NCI-H748 treated with DMSO at 0.1 percent for 48 hours (cell line): ENCODE data around the gene NCK2.

Experiments
- DNase-seq: peaks from one replicate; lab custom pipeline; 2025; lab: John Stamatoyannopoulos, UW

NCK2 gene

DNA sequence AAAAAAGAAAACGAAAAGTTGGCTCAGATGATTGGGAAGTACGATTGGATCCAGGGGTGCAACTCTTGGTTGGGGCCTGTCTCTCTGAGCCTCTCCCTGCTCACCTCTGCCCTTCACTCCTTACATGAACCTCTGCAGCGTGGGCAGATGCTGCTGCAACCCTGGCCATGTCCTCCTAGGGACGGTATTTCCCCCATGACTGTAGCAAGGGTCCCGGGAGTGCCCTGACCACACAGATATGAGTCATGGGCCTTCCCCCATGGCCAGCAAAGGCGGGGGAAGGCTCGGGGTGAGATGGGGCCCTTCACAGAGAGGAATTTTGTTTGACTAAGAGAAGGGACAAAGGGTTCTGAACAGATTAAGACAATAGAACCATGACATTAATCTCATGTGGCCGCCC, 129.0 kb downstream of the NCK2 start:
- no peak for DNase-seq

DNA sequence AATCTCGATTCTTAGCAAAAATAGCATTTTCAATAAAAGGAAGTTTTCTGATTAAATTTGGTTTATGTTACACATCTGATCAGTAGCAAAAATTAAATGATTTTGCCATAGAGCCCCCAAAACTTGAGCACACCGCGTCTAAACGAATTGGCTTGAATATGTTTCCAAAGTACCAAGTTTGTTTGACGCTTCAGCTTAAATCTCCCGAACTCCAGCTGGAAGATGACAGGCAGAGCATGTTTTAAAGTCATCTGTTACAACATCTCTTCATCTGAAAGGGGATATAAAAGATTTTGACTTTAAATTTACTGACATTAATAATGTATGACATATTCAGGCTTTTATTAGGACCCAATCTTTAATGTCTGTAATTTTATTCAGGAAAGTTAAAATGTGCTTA, 129.8 kb downstream of the NCK2 start:
- DNase-seq = no peak

DNA sequence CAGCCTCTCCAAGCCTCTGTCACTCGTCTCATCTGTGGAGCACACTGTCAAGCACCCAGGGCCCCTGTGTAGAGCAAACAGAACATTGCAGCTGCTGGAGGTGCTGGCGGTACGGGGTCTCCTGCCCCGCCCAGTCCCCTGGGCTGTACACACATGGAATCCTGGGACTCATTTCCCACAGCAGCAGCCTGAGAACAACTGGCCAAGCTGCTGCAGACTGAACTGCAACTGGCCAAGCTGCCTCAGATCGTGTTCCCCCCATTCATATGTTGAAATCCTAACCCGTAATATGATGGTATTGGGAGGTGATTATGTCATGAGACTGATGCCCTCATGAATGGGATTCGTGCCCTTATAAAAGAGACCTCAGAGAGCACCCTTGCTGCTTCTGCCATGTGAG, 130.5 kb downstream of the NCK2 start:
- no peak for DNase-seq

DNA sequence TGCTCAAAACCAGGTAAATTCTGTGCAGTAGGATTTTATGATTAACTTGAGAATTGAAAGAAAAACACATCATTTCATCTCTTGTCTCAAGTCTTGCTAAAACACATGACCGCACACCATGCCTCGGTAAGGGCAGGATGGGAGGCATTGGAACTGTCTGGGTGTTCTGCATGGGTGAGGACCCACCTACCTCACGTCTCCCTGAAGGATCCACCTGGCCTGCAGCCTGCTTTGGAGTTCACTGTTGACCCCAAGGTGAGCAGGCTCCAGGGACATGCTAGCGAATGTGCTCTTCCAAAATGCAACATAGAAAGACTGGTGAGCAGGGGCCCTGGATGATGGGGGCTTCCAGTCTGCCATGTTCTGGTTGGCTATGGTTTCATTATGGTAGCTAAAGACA, 131.5 kb downstream of the NCK2 start:
- no peak for DNase-seq

DNA sequence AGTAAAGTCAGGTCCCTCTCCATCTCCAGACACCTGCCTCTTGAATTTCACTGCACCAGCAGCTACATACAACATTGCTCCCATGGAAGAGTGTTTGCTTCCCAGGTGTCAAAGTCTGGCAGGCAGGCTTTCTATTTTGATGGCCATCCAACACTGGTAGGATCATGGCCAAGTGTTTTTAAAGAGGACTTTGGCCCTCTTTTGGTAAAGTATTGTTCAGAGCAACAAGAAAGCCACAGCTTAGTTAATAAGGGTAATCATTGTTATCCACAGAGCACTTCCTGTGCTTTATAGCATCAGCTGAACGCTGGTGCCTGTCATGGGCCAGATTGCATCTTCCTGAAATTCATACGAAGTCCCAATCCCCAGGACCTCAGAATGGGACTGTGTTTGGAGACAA, 133.2 kb downstream of the NCK2 start:
- DNase-seq = no peak

DNA sequence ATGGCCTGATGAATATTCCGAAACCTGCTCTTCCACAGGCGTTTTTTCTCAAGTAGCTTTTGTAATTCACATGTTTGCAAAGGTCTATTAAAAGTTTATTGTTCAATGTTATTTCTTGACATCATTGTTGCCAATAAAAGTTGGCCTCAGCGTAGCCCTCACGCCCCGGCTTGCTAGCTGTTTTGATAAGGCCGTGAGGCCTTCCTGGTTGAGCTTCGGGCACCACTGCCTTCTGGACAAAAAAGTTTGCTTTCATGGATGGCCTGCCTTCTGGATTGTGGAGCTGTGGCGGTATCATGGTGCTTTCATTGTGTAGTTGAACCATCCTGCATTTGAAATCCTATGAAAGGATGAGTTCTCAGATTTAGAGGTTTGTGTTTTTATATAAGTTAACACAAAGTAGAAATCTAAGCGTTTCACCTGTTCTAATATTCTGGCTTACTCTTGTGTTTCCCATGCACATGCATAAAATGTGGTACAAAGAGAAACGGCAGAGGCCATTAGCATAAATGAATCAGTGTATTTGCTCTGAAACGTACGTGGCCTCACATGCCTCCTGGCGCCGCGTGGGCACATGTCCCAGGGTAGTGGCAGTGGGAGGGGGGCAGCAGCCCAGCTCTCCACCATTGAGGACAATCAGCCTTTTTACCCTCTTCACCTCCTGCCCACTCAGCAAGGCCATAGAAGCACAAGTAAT, 134.5 kb downstream of the NCK2 start:
- no peak for DNase-seq

DNA sequence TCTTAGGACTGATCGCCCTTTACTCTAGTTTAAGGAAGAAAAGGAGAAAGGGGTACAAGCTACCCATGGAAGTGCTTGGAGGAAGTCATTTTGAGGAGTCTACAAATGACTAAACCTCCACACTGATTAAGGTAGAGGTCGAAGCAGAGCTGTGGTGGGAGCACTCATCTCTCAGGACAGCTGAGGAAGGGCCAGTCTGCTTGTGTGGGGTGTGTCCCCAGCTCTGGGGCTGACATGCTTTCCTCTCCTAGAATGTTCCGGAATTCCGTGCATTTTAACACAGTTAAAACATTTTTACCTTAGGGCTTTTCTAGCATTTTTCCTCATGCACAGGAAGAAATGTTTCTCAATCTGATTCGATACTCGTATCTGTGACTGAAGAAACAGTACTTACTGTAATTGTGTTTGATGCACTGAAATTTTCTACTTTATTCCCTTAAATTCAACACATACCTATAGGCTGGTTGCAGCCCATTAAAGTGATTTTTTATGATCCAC, 135.1 kb downstream of the NCK2 start:
- DNase-seq = no peak

DNA sequence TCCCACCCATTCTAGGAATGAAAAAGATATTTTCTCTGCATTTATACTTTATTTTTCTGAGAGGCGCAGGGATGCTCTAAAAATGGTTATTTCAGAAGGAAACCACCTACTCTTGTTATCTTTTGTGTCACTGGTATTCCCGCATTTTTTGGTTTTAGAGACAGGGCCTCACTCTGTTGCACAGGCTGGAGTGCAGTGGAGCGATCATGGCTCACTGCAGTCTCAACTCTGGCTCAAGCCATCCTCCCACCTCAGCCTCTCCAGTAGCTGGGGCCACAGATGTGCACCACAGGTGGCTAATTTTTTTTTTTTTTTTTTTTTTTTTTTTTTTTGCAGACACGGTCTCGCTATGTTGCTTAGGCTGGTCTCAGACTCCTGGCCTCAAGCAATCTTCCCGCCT, 135.9 kb downstream of the NCK2 start:
- no peak for DNase-seq

DNA sequence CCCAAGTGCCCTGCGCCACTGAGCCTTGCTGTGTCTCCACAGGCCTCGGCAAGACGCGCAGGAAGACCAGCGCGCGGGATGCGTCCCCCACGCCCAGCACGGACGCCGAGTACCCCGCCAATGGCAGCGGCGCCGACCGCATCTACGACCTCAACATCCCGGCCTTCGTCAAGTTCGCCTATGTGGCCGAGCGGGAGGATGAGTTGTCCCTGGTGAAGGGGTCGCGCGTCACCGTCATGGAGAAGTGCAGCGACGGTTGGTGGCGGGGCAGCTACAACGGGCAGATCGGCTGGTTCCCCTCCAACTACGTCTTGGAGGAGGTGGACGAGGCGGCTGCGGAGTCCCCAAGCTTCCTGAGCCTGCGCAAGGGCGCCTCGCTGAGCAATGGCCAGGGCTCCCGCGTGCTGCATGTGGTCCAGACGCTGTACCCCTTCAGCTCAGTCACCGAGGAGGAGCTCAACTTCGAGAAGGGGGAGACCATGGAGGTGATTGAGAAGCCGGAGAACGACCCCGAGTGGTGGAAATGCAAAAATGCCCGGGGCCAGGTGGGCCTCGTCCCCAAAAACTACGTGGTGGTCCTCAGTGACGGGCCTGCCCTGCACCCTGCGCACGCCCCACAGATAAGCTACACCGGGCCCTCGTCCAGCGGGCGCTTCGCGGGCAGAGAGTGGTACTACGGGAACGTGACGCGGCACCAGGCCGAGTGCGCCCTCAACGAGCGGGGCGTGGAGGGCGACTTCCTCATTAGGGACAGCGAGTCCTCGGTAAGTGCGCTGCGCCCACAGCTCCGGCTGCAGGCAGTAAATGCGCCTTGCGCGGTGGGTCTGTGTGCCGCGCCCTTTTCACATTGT, 136.8 kb downstream of the NCK2 start:
- no peak for DNase-seq

DNA sequence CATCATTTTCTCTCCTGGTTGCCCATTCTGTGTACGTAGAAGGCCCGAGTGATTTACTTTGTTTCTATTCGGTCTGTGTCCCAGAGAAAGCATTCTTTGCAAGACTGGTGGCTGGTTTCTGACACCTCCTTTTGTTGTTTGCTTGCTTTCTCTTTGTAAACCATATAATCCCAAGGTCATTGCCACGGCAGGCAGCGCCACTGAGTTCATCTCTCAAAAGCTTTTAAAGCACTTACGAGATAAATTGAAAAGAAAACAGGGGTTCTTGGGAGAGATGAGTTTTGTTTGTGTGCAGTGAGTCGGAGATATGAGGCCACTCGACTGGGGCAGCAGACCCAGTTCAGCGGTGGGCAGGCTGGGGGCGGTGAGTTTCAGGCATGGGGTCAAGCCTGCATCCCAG, 137.6 kb downstream of the NCK2 start:
- no peak for DNase-seq

DNA sequence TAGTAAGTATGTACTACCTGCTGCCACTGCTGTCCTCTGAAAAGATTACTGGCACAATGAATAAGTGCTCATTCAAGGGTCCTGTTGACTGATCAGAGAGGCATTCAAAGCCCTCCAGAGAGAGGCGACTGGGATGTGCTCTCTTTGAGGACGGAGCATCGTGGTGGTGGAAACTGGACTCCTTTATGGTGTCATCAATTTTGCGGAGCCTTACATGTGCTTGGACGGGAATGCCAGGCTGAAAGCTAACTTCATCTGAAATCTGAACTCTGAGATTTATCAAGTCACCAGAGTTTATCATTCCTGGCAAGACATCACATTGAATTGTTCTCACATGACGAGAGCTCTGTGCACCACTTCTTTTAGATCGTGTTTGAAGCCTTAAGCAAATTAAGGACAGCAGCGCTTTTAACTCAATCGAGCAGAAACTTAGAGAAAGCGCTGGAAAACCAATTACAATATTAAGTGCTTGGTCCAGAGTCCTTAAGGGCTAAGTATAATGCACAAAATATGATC, 138.3 kb downstream of the NCK2 start:
- DNase-seq = no peak

DNA sequence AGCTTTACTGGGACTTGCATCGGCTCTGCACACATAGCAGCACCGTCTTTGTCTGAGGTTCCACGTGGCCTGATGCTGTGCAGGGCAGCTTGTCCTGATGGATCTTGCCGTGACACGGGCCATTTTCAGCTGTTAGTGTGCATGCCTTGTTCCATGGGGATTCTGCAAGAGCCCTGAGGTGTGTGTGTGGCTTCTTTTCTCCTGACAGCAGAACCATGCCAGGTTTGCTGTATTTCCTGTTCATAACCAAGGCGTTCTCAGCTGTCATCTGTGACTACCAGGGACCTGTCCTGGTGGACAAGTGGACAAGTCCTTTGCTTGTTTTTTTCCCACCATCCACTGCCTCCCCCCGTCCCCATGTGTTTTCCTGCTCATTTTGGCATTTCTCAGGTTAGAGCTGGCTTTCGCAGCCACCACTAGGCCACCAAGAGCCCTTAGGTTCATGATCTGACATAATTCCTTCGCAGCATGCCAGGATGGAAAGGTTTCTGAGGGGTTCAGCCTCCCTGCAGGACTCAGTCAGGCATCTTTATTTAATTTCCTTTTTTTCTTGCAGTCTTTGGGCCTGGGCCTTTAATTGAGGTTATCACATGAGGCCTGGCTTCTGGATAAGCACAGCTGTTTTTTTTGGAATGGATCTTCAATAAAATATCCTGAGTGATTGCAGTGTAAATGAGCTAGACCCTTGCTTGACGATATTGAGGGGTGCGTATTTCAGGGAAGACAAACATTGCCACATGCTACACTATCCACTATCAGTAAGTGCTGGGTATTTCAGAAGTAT, 139.4 kb downstream of the NCK2 start:
- no peak for DNase-seq

DNA sequence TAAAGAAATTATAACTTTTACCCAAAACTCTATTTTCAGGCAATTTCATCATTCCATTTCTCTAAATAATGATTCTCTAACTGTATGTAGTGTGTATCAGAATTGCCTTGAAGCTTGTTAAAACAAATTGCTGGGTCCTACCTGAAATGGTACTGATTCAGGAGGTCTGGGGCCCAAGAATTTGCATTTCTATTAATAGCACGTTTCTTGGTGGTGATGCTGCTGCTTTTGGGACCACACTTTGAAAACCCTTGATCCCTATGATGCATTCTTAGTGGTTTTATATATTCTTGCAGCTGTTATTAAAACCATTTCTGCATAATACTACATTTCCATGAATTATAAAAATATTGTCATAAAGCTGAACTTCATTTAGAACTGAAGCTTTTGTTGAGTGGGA, 140.7 kb downstream of the NCK2 start:
- DNase-seq = no peak

DNA sequence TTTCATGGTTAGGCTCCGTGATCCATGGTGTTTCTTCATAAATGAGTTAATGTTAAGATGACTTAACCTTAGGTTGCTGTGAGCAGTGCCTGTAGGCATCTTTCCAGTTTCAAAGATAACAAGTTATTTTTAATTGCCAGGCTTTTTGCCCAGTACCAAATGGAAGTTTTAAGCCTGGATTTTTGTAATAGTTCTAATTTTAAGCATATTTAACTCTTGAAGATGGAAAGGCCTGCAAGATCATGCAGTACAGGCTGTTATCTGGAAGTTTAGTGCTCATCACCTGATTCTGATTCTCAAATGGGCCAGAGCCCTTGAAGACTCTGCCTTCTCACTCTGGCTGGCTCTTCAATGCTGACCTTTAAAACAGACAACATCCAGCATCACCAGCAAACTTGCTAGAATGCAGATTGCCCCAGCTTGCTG, 141.3 kb downstream of the NCK2 start:
- no peak for DNase-seq

DNA sequence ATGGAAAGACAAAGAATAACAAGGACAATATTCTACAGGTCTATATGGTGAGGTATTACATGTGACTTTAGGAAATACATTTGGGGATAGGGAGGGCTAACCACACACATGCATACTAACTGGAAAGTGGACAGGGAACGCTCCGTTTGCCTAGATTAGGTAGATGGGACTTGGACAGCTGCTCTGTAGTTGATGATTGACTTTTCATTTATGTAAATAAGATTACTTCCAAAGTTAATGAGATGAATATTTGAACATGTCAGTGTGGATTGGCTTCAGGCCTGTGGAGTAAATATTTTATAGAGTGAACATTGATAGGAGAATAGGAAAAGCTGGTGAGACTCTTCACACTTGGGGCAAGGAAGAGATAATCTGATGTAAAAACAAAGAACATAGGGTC, 142.0 kb downstream of the NCK2 start:
- DNase-seq = no peak

DNA sequence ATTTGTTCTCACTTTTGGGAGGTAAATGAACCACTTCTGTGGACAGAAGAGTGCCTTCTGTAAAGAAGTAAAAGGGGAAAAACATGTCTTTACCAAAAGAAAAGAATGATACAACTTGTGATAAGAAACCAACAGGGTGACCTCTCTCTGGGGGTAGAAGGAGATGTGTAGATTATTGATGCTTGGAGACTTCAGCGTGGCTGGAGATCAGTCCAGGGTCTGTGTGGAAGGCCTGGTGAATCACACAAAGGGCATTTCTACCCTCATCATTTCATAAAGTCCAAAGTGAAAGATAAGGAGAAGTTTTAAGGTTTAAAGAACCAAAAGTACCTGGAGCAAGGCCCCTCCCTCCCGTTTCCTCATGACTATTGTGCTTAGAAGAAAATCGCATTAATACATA, 142.5 kb downstream of the NCK2 start:
- no peak for DNase-seq

DNA sequence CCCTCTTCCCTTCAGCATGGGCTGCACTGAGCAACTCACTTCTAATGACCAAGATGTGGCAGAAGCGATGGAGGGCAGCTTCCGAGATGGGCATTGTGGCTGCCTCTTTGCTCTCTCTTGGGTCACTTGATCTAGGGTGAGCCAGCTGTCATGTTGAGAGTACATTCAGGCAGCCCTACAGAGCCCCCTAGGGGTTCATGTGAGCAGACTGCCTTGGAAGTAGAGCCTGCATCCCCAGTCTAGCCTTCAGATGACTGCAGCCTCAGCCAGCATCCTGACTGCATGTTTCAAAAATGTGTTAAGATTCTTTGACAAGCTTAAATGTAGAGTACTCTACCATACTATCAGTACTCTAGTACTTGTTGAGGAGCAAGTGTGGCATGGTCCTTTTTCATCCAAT, 143.9 kb downstream of the NCK2 start:
- DNase-seq = no peak

DNA sequence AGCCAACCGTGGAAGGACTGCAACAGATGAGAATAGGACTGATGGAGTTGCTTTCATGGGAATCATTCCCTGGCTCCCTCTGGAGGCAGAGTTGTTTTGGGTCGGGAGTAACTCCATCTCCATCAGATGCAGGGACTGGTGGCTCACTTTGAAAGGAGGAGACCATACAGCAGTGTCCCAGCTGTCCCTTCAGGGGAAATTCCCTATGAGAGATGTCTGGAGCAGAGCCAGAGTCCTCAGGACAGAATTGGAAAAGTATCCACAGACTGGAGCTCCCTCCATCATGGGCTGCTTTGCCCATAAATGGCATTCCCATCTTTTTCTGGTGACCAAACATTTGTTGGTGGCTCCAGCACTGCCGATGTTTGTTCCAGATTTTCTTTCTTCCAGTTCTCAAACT, 144.3 kb downstream of the NCK2 start:
- DNase-seq = no peak

DNA sequence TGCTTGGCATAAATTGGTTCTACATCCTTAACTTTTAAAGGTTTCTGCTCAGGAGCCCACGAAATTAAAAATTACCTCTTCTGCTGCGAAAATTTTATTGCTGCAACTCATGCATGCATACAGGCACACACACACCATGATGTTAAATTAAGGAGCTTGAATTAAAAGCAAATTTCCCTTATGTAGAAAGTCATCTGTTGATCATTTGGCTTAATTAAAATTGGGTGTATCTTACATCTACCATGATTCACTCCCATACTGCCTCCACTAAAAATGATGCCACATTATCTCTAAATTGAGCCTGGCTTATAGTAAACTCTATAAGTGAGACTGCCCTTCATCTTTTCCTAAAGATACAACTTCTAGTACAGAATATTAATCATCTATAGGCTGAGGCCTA, 145.4 kb downstream of the NCK2 start:
- no peak for DNase-seq

DNA sequence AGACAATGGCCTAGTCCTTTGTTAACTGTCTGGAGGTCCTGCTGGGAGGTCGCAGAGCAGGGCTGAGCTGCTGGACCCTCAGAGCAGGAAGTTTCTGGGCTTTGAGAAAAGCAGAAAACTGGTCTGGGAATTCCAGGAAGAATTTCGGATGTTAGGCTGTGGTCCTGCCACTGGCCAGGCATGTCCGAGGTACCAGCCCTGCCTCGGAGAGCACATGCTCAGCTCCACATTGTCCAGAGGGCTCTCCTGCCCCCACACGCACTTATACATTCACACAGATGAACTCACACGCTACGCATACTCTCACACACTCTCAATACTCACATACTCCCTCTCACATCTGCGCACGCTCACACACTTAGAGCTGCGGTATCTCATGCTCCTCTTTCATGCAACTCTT, 146.1 kb downstream of the NCK2 start:
- no peak for DNase-seq

DNA sequence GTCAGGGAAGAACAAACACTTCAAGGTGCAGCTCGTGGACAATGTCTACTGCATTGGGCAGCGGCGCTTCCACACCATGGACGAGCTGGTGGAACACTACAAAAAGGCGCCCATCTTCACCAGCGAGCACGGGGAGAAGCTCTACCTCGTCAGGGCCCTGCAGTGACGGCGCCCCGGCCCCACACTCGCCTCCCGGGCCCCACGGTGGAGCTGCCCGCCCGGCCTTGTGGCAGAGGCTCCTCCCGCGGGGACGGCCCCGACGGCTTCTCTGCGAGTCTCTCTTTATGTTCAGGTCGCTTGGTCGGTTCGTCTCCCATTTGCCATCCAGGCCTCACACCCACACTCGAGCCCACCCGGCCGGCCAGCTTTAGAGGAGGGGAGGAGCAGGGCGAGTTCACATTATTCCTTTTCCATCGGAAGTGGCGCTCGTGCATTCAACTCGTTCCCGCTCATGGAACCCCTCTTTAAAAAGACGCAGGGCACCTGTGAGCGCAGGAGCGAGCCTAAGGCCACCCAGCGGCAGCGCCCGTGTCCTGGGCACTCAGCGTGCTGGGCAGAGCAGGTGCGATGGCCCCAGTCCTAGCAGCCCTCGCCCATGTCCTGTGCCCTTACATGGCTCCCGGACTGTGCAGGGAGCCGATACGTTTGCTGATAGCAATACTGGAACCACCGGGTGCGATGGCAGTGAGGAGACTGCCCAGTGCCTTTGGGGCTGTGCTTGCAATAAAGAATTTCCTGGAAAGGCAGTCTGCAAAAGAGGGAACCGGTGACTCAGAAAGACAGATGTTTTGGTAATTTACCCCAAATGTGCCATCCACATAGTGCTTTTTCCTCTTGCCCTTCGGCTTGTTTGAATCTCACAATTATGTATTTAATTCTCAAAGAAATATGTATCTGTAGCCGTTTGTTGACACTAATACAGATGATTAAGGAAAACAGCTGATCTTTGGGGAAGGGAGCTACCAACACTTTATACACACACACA, 148.6 kb downstream of the NCK2 start:
- DNase-seq = no peak
